SU-DHL-6 (cell line): Measurements from ENCODE around the gene ITGB4.

Experiments
- EZH2phosphoT487 ChIP-seq: fragments of 200-600 bp; sonication (generic), shearing (Covaris generic); conservative IDR thresholded peaks from 2 replicates; pipeline ENCODE4 v1.6.1; 2018; ENCODE audit warnings: mild to moderate bottlenecking, antibody characterized with exemption, low read length, moderate library complexity, mixed read lengths
- TF ChIP-seq, protein P1 (sequence below): fragments of 200-600 bp; sonication (generic); IDR thresholded peaks from one replicate; pipeline ENCODE4 v1.5.1; 2017; ENCODE audit warnings: antibody characterized with exemption, mild to moderate bottlenecking, low read length, moderate library complexity; ENCODE audit not compliant: insufficient read depth, poor library complexity, severe bottlenecking

DNA sequence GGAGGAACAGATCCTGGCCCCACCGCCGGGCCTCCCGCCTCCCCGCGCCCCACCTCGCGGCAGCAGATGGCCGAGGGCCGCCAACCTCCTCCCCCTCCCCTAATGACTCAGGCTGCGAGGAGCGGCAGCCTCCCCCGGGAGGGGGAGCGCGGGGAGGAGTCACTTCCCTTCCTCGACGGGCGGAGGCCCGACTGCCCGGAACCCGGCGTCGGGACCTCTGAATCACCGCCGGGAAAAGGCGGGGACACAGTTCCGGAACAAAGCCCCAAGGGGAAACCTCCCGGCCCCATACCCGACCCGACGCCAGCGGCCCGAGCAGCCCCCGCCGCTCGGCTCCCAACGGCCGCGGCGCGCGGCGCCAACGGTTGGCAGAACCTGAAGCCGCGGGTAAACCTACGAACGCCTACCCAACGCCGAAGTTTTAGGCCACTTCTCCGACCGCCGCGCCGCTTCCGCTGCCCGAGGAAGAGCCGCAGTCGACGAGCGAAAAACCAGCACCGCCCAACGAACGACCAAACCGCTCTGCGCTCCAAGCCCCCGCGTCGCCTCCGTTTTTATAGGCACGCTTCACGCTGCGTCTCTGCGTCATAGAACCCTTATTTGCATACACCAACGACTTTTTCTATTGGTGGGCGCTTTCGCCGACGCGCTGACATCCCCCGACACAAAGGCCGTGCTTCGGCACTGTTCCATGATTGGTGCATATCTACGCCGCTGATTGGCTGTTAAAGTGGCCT lies 58.2 kb downstream of the ITGB4 start:
- TF ChIP-seq, protein P1, sequence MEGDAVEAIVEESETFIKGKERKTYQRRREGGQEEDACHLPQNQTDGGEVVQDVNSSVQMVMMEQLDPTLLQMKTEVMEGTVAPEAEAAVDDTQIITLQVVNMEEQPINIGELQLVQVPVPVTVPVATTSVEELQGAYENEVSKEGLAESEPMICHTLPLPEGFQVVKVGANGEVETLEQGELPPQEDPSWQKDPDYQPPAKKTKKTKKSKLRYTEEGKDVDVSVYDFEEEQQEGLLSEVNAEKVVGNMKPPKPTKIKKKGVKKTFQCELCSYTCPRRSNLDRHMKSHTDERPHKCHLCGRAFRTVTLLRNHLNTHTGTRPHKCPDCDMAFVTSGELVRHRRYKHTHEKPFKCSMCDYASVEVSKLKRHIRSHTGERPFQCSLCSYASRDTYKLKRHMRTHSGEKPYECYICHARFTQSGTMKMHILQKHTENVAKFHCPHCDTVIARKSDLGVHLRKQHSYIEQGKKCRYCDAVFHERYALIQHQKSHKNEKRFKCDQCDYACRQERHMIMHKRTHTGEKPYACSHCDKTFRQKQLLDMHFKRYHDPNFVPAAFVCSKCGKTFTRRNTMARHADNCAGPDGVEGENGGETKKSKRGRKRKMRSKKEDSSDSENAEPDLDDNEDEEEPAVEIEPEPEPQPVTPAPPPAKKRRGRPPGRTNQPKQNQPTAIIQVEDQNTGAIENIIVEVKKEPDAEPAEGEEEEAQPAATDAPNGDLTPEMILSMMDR, result no peak
- TF ChIP-seq EZH2phosphoT487, result no peak
